Ovary (tissue), 3 donors: ENCODE data around the gene NTNG2.

Experiments used
- POLR2A ChIP-seq: fragments of 450-650 bp; IDR thresholded peaks from one replicate; pipeline ENCODE4 v1.6.1; 2017; ENCODE audit warnings: antibody characterized with exemption, mild to moderate bottlenecking, moderate library complexity
- TF ChIP-seq, protein P1 (sequence below), 3 donors: fragments of 450-650 bp in 2 of 3; fragments of 200-600 bp in 1 of 3; IDR thresholded peaks; one replicate each; pipeline versions ENCODE4 v1.5.1 to v1.8.0; 2016 to 2022; ENCODE audit warnings: antibody characterized with exemption in 3 of 3, mild to moderate bottlenecking in 1 of 3
- donor health status: DM: no; HTN: no; CAD: no.

DNA sequence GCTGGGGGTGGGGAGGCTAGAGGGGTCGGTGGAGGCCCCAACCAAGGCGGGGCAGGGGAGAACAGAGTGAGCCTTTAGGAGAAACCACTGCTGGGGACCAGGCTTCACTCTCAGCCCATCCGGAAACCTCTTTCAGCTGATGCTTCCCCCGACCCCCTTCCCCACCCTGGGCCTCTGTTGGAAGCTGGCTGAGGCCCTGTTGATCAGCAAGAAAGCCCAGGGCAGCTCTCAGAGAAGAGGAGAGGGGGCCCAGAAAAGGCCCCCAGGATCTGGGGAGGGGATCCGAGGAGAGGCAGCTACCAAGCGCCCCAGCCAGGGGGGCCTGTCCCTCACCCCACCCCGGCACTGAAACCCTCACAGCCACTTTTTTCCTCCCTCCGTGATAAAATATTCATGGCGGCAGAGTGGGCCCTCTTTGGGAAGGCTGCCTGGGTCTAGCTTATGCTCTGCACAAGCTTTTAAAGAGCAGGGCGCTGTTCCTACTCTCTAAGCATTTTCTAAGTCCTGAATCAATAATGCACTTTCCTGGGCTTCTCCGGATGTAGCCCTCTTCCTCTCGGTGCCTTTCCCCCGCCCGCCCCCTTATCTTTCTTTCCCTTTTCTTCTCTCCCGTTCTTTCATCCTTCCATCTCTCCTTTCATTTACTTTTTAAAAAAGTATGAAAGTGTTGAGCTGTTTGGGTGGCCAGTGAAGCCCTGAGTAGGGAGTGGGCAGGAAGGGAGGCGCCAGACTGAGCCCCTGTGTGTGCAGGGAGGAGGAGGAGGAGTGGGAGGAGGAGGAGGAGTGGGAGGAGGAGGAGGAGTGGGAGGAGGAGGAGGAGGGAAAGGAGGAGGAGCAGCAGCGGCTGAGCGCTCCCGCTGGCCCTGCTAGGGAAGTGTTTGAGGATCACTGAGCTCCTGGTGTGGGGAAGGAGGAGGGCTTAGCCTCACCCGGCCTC, 23.5 kb downstream of the NTNG2 start:
- TF ChIP-seq, protein P1, sequence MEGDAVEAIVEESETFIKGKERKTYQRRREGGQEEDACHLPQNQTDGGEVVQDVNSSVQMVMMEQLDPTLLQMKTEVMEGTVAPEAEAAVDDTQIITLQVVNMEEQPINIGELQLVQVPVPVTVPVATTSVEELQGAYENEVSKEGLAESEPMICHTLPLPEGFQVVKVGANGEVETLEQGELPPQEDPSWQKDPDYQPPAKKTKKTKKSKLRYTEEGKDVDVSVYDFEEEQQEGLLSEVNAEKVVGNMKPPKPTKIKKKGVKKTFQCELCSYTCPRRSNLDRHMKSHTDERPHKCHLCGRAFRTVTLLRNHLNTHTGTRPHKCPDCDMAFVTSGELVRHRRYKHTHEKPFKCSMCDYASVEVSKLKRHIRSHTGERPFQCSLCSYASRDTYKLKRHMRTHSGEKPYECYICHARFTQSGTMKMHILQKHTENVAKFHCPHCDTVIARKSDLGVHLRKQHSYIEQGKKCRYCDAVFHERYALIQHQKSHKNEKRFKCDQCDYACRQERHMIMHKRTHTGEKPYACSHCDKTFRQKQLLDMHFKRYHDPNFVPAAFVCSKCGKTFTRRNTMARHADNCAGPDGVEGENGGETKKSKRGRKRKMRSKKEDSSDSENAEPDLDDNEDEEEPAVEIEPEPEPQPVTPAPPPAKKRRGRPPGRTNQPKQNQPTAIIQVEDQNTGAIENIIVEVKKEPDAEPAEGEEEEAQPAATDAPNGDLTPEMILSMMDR (IDR thresholded peaks at IDR 0.05), result no peak
- TF ChIP-seq POLR2A, result no peak
